Tibial nerve (tissue), 4 donors: ENCODE data around the gene GALNT10.

Source experiments
- EP300 ChIP-seq, 2 donors: sonication (generic); formaldehyde crosslinking; IDR thresholded peaks; one replicate each; pipeline ENCODE4 v1.6.1; 2017; ENCODE audit warnings: antibody characterized with exemption in 2 of 2, mild to moderate bottlenecking in 1 of 2
- POLR2A ChIP-seq, 2 donors: fragments of 450-650 bp; IDR thresholded peaks; one replicate each; pipeline ENCODE4 v1.6.1; 2017; ENCODE audit warnings: antibody characterized with exemption in 2 of 2, mild to moderate bottlenecking in 2 of 2, moderate library complexity in 2 of 2
- TF ChIP-seq, protein P1 (sequence below), 5 experiments: fragments of 200-600 bp in 3 of 5; fragments of 450-650 bp in 2 of 5; sonication (generic) in 3 of 5; IDR thresholded peaks; one replicate each; pipeline ENCODE4 v1.5.1; 2016 to 2019; ENCODE audit warnings: antibody characterized with exemption in 5 of 5, mild to moderate bottlenecking in 3 of 5, moderate library complexity in 2 of 5

DNA sequence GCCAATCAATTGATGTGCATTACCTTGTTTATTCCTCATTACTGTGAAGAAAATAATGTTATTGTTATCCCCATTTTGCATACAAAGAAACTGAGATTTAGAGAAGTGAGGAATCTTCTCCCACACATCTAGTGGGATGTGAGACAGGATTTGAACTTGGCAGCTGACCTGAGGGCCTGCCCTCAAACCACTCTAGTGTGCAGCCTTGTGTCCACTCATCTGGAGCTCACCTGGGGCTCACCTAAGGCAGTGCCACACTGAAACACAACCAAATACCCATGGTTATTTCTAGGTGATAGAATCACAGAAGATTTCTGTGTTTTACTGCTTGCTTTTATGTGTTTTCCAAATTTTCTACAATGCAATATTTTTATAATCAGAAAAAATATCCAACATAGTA is 160.6 kb downstream of the GALNT10 start:
- TF ChIP-seq POLR2A (IDR thresholded peaks at IDR 0.05) (no peak), EP300 (IDR thresholded peaks at IDR 0.05) (no peak)
- TF ChIP-seq, protein P1, sequence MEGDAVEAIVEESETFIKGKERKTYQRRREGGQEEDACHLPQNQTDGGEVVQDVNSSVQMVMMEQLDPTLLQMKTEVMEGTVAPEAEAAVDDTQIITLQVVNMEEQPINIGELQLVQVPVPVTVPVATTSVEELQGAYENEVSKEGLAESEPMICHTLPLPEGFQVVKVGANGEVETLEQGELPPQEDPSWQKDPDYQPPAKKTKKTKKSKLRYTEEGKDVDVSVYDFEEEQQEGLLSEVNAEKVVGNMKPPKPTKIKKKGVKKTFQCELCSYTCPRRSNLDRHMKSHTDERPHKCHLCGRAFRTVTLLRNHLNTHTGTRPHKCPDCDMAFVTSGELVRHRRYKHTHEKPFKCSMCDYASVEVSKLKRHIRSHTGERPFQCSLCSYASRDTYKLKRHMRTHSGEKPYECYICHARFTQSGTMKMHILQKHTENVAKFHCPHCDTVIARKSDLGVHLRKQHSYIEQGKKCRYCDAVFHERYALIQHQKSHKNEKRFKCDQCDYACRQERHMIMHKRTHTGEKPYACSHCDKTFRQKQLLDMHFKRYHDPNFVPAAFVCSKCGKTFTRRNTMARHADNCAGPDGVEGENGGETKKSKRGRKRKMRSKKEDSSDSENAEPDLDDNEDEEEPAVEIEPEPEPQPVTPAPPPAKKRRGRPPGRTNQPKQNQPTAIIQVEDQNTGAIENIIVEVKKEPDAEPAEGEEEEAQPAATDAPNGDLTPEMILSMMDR (IDR thresholded peaks at IDR 0.05): no peak
